ENCODE measurements around the gene EMX1. TPM values are rescaled to one million over a fixed set of nuclear protein-coding genes. Genes with fewer than 3 reads are reported as not detected.

EMX1 gene
- total RNA-seq, 2 donors from 2014 or later = 0.31 TPM; not detected in 1

DNA sequence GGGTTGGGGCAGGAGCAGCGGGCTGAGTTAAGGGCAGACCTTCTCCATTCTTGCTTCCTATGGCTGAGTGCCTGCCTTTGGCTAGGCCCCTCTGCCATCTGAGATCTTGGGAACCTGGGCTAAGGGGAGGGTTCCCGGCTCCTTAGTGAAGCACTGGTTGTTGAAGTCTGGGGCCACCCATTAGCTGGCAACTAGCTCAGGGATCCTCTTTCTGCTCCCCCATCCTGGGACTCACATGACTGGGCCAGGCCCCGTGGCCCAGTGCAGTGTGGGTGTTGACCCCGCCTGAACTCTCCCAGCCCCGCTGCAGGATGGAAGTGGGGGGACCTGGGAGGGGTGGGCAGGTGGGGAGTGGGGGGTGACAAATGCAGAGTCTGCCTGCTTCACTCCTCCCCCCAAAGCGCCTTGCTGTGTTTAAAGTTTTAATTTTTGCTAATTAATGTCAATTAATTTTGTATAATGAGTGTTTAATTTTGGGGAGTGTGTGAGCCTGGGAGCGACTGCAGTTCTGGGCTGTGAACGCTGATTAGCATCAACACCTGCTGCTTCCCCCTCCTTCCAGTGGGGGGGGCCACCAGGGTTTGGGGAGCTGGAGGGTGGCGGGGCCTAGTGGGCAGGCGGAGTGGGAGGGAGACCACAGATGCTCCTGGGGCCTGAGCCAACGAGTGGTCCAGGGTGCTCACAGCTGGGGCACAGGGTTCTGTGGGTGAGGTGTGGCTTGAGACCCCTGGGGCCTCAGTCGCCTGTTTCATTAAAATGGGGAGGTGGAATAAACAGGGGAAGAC lies 55.2 kb downstream of the EMX1 start:
- no peaks in the 10 kb centered on the region for H3K4me1 ChIP-seq
- DNase-seq (ENCODE audit: low spot score) = no peak
- no peaks in the 10 kb centered on the region for H3K27me3 ChIP-seq
- H3K9me3 ChIP-seq = no peaks in the 10 kb centered on the region
- no peak overlapping the region for H3K27ac ChIP-seq
- no peak overlapping the region for H3K4me3 ChIP-seq
- no peaks in the 10 kb centered on the region for H3K36me3 ChIP-seq
- no peak for TF ChIP-seq CTCF (IDR thresholded peaks at IDR 0.05)

- DNase-seq (ENCODE audit: low spot score) = no peak
- Histone ChIP-seq H3K4me3 (no peak overlapping the region), H3K9me3 (no peaks in the 10 kb centered on the region), H3K27me3 (no peaks in the 10 kb centered on the region), H3K4me1 (no peaks in the 10 kb centered on the region), H3K27ac (no peak overlapping the region), H3K36me3 (no peaks in the 10 kb centered on the region)
- TF ChIP-seq CTCF (IDR thresholded peaks at IDR 0.05) = no peak
These were observed 55.8 kb downstream of the EMX1 start for GRCh38 chr2:72973137-72973535.

- Histone ChIP-seq H3K27me3 (no peaks in the 10 kb centered on the region), H3K9me3 (no peaks in the 10 kb centered on the region), H3K4me3 (no peak overlapping the region), H3K27ac (no peak overlapping the region), H3K36me3 (no peaks in the 10 kb centered on the region), H3K4me1 (no peaks in the 10 kb centered on the region)
- DNase-seq (ENCODE audit: low spot score) = no peak
- peak; percentile 41 to 77 for TF ChIP-seq CTCF (IDR thresholded peaks at IDR 0.05)
These were observed 56.5 kb downstream of the EMX1 start for GRCh38 chr2:72973566-72974435.

DNA sequence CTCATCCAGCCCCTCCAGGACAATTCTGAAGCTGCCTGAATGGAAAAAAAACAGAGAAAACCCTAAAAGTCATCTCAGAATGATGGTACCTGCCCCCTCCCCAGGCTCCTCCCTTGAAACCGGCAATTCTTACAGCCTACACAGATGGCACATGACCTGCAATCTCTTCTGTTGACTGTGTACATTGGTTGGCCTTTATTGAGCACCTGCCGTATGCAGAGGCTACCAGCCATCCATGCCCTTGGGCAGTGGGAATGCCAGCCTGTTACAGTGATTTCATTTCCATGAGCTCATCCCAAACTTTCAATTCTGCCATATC lies 57.1 kb downstream of the EMX1 start:
- no peaks in the 10 kb centered on the region for H3K27me3 ChIP-seq
- no peak for DNase-seq (ENCODE audit: low spot score)
- H3K36me3 ChIP-seq = no peaks in the 10 kb centered on the region
- H3K4me3 ChIP-seq = no peak overlapping the region
- no peaks in the 10 kb centered on the region for H3K4me1 ChIP-seq
- no peaks in the 10 kb centered on the region for H3K9me3 ChIP-seq
- no peak for TF ChIP-seq CTCF (IDR thresholded peaks at IDR 0.05)
- no peak overlapping the region for H3K27ac ChIP-seq

- Histone ChIP-seq H3K4me1 (no peaks in the 10 kb centered on the region), H3K4me3 (no peak overlapping the region), H3K27ac (no peak overlapping the region), H3K27me3 (no peaks in the 10 kb centered on the region), H3K9me3 (no peaks in the 10 kb centered on the region), H3K36me3 (no peaks in the 10 kb centered on the region)
- TF ChIP-seq CTCF (IDR thresholded peaks at IDR 0.05) = no peak
- DNase-seq (ENCODE audit: low spot score) = no peak
These were observed 57.7 kb downstream of the EMX1 start for GRCh38 chr2:72975017-72975416.

Measured in right atrium auricular region (tissue), 2 donors.